ENCODE measurements around the gene RADIL.

DNA sequence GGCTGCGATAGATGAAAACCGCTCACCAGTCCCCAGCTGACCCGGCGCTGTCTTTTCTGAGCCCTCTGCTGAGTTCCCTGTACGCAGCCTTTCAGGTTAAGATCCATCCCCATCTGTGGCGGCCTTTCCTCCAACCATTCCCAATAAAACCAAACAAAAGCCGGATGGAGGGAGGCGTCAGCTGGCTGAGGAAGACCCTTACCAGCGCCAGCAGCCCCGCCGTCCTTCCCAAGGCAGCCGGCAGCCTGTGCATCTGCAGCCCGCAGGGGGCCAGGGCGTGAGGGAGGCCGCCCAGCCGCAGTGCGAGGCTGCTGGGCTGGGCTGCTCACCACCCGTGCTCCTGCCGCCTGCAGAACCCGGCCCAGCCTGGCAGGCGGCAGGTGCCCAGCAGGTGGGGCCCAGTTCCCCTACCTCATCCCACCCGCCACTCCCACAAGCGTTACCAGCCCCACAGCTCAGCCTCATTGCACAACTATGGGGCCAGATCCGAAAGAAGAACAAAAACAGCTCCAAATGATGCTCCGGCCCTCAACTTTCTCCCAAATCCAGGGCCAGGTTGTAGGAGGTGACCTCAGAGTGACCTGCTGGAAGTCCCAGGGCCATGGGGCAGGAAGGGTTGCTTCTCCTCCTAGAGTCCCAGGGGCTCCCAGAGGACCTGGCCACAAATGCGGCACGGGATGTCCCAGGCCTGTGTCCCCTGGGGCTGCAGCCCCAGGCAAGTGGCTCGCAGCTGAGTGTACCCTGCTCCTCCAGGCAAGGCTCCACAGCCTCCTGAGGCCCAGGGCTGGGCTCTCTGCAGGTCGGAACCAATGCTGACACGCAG is 45.5 kb downstream of the RADIL start:
- TF ChIP-seq, protein P1, sequence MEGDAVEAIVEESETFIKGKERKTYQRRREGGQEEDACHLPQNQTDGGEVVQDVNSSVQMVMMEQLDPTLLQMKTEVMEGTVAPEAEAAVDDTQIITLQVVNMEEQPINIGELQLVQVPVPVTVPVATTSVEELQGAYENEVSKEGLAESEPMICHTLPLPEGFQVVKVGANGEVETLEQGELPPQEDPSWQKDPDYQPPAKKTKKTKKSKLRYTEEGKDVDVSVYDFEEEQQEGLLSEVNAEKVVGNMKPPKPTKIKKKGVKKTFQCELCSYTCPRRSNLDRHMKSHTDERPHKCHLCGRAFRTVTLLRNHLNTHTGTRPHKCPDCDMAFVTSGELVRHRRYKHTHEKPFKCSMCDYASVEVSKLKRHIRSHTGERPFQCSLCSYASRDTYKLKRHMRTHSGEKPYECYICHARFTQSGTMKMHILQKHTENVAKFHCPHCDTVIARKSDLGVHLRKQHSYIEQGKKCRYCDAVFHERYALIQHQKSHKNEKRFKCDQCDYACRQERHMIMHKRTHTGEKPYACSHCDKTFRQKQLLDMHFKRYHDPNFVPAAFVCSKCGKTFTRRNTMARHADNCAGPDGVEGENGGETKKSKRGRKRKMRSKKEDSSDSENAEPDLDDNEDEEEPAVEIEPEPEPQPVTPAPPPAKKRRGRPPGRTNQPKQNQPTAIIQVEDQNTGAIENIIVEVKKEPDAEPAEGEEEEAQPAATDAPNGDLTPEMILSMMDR (tag by site-specific recombination; IDR thresholded peaks at IDR 0.05): no peak
- TF ChIP-seq ZBTB20 (tag by site-specific recombination; IDR thresholded peaks at IDR 0.05): no peak
